Tibial nerve (tissue), 3 donors: ENCODE data around the gene NR4A3.

Experiments used
- POLR2A ChIP-seq, 2 donors: fragments of 450-650 bp; IDR thresholded peaks; one replicate each; pipeline ENCODE4 v1.6.1; 2017; ENCODE audit warnings: antibody characterized with exemption in 2 of 2, mild to moderate bottlenecking in 2 of 2, moderate library complexity in 2 of 2
- TF ChIP-seq, protein P1 (sequence below), 5 experiments: fragments of 200-600 bp in 3 of 5; fragments of 450-650 bp in 2 of 5; sonication (generic) in 3 of 5; IDR thresholded peaks; one replicate each; pipeline ENCODE4 v1.5.1; 2016 to 2019; ENCODE audit warnings: antibody characterized with exemption in 5 of 5, mild to moderate bottlenecking in 3 of 5, moderate library complexity in 2 of 5

DNA sequence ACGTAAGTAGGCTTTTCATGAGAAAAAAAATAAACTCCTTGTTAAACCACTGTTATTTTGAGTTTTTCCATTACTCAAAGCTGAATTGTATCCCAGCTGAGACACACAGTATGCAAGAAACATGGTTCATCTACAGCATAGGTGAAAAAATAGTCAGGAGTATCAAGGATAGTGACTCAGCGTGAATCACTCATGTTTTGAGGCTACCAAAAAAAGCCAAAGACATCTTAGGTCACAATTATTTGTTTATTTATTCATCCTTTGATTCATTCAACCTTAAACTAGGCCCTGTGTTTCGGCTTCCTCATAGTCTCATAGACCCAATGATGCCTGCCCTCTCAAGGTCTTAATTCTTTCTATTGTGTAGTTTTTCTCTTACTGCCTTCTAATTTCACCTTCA is 51.8 kb downstream of the NR4A3 start:
- no peak for TF ChIP-seq POLR2A (IDR thresholded peaks at IDR 0.05)
- TF ChIP-seq, protein P1, sequence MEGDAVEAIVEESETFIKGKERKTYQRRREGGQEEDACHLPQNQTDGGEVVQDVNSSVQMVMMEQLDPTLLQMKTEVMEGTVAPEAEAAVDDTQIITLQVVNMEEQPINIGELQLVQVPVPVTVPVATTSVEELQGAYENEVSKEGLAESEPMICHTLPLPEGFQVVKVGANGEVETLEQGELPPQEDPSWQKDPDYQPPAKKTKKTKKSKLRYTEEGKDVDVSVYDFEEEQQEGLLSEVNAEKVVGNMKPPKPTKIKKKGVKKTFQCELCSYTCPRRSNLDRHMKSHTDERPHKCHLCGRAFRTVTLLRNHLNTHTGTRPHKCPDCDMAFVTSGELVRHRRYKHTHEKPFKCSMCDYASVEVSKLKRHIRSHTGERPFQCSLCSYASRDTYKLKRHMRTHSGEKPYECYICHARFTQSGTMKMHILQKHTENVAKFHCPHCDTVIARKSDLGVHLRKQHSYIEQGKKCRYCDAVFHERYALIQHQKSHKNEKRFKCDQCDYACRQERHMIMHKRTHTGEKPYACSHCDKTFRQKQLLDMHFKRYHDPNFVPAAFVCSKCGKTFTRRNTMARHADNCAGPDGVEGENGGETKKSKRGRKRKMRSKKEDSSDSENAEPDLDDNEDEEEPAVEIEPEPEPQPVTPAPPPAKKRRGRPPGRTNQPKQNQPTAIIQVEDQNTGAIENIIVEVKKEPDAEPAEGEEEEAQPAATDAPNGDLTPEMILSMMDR (IDR thresholded peaks at IDR 0.05), result no peak
